Mucosa of descending colon (tissue), 3 donors: ENCODE measurements around the gene COMMD3. TPM values are rescaled to one million over a fixed set of nuclear protein-coding genes. Genes with fewer than 3 reads are reported as not detected.

Experiments used
- ATAC-seq: fragments of 200-7000 bp; cut with Tn5 transposase; one replicate; pipeline ENCODE4 v1.9.1; 2020; ENCODE audit warnings: mild to moderate bottlenecking, moderate library complexity
- DNase-seq, 3 donors: peaks; one replicate each; pipeline ENCODE4 v3.0.0-alpha.2; 2020
- H3K36me3 ChIP-seq: fragments of 200-600 bp; one replicate; pipeline ENCODE4 v1.8.0; 2021; ENCODE audit warnings: low read depth, mild to moderate bottlenecking
- H3K4me1 ChIP-seq: fragments of 200-600 bp; one replicate; pipeline ENCODE4 v1.8.0; 2021; ENCODE audit warnings: low read depth, mild to moderate bottlenecking
- H3K4me3 ChIP-seq: fragments of 200-600 bp; one replicate; pipeline ENCODE4 v1.8.0; 2021; ENCODE audit warnings: mild to moderate bottlenecking
- H3K9me3 ChIP-seq: fragments of 200-600 bp; one replicate; pipeline ENCODE4 v1.8.0; 2021; ENCODE audit warnings: mild to moderate bottlenecking
- CTCF ChIP-seq: fragments of 200-600 bp; IDR thresholded peaks from one replicate; pipeline ENCODE4 v1.8.0; 2022; ENCODE audit warnings: antibody characterized with exemption, mild to moderate bottlenecking
- intact Hi-C, 2 donors: fragments of 100-400 bp; cut with DNase I in 1 of 2; cut with micrococcal nuclease in 1 of 2; formaldehyde crosslinking; loops; one replicate each; pipeline versions ENCODE4 v1.11.0 to v1.11.1; 2022; cut with DNase I, micrococcal nuclease
- total RNA-seq, 3 donors: library from RNA; stranded (reverse); fragmentation: NEBNext Ultra II Directional in 2 of 3; extraction: Animal tissue kit (Norgen Biotek cat#: 25700) in 2 of 3; gene quantifications; one replicate each; pipeline versions ENCODE4 v1.2.1 to v1.2.4, GENCODE V29; 2021 to 2023
- donor health status: DM: no; HTN: no; CAD: no; lungs with moderate emphysema.
- donor health status: DM: no; HTN: no; CAD: no.
- donor health status: DM: no; HTN: yes; CAD: no.

COMMD3 gene
- total RNA-seq, 3 donors from 2014 or later: 48.4 to 56.5 (median 51.2) TPM

- intact Hi-C loops: no loop called here
- H3K4me3 ChIP-seq: no peak overlapping the region
- H3K9me3 ChIP-seq: no peaks in the 10 kb centered on the region
- H3K4me1 ChIP-seq: peaks cover 14% of the 10 kb centered on the region
- ATAC-seq: no peak
- no peak for DNase-seq
- TF ChIP-seq CTCF: no peak
- H3K36me3 ChIP-seq: peaks cover 4% of the 10 kb centered on the region
These were observed 16.0 kb downstream of the COMMD3 start for GRCh38 chr10:22332116-22332692.

GRCh38 chr10:22333167-22333974, 17.2 kb downstream of the COMMD3 start:
- intact Hi-C loops: no loop called here
- H3K4me3 ChIP-seq: no peak overlapping the region
- peaks cover 14% of the 10 kb centered on the region for H3K4me1 ChIP-seq
- ATAC-seq (no peak), DNase-seq (no peak)
- no peaks in the 10 kb centered on the region for H3K9me3 ChIP-seq
- no peaks in the 10 kb centered on the region for H3K36me3 ChIP-seq
- TF ChIP-seq CTCF: no peak

- no peak for ATAC-seq
- H3K4me1 ChIP-seq: peaks cover 14% of the 10 kb centered on the region
- H3K4me3 ChIP-seq: no peak overlapping the region
- H3K36me3 ChIP-seq: no peaks in the 10 kb centered on the region
- TF ChIP-seq CTCF: no peak
- H3K9me3 ChIP-seq: no peaks in the 10 kb centered on the region
- peak in 1 of 3 donors; percentile 48 for DNase-seq
- intact Hi-C loops: no loop called here
These were observed 17.7 kb downstream of the COMMD3 start for GRCh38 chr10:22333975-22334282.

- Histone ChIP-seq H3K9me3 (no peaks in the 10 kb centered on the region), H3K4me3 (no peak overlapping the region), H3K4me1 (peaks cover 14% of the 10 kb centered on the region), H3K36me3 (no peaks in the 10 kb centered on the region)
- no peak for TF ChIP-seq CTCF
- intact Hi-C loops: no loop called here
- DNase-seq (peak in 2 of 3 donors; percentile 35 to 54), ATAC-seq (peak; percentile 43)
These were observed 18.4 kb downstream of the COMMD3 start for GRCh38 chr10:22334414-22335172.

- DNase-seq (peak; percentile 64 to 79 (median 71)), ATAC-seq (peak; percentile 80)
- peaks cover 18% of the 10 kb centered on the region for H3K4me1 ChIP-seq
- H3K9me3 ChIP-seq: no peaks in the 10 kb centered on the region
- no peak for TF ChIP-seq CTCF
- intact Hi-C loops: no loop called here
- H3K36me3 ChIP-seq: no peaks in the 10 kb centered on the region
- H3K4me3 ChIP-seq: no peak overlapping the region
These were observed 19.2 kb downstream of the COMMD3 start for GRCh38 chr10:22335173-22335933.
